Adipose tissue (tissue), 3 donors: ENCODE measurements around the gene MOCS2. TPM values are rescaled to one million over a fixed set of nuclear protein-coding genes. Genes with fewer than 3 reads are reported as not detected.
"Not testable (repeated sequence)": the region's sequence is repeated elsewhere in the genome, so short reads cannot be mapped to it uniquely, and the experiment has no call there.

ENCODE experiments used
- H3K27ac ChIP-seq: one replicate; pipeline ENCODE4 v1.5.1; 2013; ENCODE audit warnings: low read depth, low read length
- WGBS, 3 donors: extraction: QIAGEN DNeasy Blood & Tissue Kit; methylation state at CpG; one replicate each; pipeline ENCODE4 v1.1.7; 2013; 5-methylcytosine and 5-hydroxymethylcytosine counted together
- polyA plus RNA-seq, 3 donors: library from polyadenylated mRNA; stranded (reverse); fragments of 200-250 nt; gene quantifications; one replicate each; pipeline ENCODE4 v1.2.3, GENCODE V29; 2013
- donor health status: healthy with polysubstance abuse.
- donor health status: Bipolar disorder and iron deficiency.
- donor health status: healthy.

Gene MOCS2
- 10 to 100 TPM; 21.4 to 83.7 (median 31.0) TPM for polyA plus RNA-seq

- WGBS, 3 donors = 0 to 1% (median 0%) methylated on average over 54 of the region's 54 CpGs
- H3K27ac ChIP-seq = no peak within 1 kb of the TSS
Observed at GRCh38 chr5:53109443-53110127, at the start of gene MOCS2. TSS of gene MOCS2 (minus strand) at chr5:53109757. CDS start at chr5:53107174, 2,583 bp downstream.

- WGBS, 3 donors = 79 to 86% (median 85%) methylated on average over 3 of the region's 3 CpGs
- no peak overlapping the region for H3K27ac ChIP-seq
Observed at GRCh38 chr5:53151713-53152458, 42.3 kb upstream of the MOCS2 start.

- 68 to 91% (median 81%) methylated on average over 1 of the region's 1 CpG for WGBS, 3 donors
- H3K27ac ChIP-seq = no peak overlapping the region
Observed at GRCh38 chr5:53133020-53133419, 23.5 kb upstream of the MOCS2 start.

- WGBS, 3 donors = 51 to 54% (median 52%) methylated on average over 2 of the region's 2 CpGs
- no peak overlapping the region for H3K27ac ChIP-seq
Observed at GRCh38 chr5:53130266-53130665, 20.7 kb upstream of the MOCS2 start.

- WGBS, 3 donors = 73 to 80% (median 78%) methylated on average over 1 of the region's 1 CpG
- H3K27ac ChIP-seq = no peak overlapping the region
Observed at GRCh38 chr5:53128481-53128880, 18.9 kb upstream of the MOCS2 start.

DNA sequence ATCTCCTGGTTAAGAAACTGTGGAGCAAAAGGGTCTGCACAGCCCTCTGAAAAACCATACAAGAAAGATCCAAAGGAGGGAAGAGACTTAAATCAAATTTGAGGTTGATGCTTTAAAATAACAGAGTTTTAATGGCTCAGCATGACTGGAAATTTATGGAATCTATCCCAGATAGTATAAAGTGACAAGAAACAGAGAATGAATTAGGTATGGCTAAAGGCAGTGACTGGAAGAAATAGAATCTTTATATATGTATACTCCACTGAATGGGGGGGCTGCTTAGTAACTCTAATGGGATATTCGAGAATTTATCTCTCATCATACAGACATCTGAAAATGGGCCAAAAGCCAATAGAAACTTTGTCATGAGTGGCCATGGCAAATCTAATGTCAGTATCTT lies 17.6 kb upstream of the MOCS2 start:
- no peak overlapping the region for H3K27ac ChIP-seq
- WGBS, 3 donors = 0 to 79% (median 0%) methylated on average over 1 of the region's 1 CpG

DNA sequence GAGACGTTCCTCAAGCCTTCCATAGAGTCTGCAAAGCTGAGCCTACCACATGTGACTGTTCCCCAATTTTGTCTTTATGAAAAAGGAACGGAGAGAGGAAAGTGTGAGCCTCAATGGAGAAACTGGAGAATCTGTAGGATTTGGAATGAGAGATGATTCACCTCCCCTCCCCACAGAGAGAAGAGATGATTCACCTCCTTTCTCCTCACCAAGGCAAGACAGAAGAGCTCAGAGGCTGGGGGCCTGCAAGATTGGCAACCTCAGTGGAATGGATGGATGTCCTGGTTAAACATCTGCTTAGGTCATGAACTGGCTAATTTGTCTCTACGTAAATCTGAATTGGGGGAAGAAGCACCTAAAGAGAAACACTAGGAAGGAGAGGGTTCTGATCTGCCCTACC lies 17.0 kb upstream of the MOCS2 start:
- H3K27ac ChIP-seq = no peak overlapping the region
- 88 to 94% (median 89%) methylated on average over 3 of the region's 3 CpGs for WGBS, 3 donors

DNA sequence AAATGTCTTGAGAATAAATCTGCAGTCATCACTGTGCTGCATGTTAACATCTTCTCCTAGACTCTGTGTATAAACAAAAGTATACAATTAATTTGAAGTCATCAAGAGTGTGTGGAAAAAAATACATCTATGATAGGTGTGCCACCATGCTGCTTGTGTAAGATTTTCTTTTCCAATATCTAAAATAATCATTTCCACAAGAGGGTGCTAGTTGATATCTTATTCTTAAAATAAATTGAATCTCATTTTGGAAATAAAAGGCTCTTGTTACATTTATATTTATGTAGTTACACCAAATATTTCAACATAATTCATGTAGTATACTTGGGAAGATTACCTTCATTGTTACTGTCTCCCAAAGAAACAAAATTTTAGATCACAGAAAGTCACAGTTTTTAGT lies 14.1 kb upstream of the MOCS2 start:
- no peak overlapping the region for H3K27ac ChIP-seq

DNA sequence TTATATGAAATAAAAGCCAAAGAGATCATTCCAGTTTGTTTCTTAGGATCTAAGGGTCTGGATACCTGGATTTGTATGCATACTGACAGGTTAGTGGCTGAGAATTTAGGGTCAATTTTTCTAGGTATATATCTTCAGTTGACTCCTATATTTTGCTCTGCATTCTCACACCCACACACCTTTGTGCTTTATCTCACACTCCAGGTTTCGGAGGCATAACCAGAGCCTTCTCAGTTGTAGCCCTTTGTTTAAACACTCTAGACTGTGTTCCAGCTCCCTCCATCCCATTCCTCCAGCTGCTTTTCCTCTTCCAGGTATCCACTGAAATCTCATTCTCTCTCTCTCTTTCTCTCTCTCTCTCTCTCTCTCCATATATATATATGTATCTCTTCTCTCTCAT lies 10.6 kb upstream of the MOCS2 start:
- 91 to 94% (median 92%) methylated on average over 1 of the region's 1 CpG for WGBS, 3 donors
- no peak overlapping the region for H3K27ac ChIP-seq

DNA sequence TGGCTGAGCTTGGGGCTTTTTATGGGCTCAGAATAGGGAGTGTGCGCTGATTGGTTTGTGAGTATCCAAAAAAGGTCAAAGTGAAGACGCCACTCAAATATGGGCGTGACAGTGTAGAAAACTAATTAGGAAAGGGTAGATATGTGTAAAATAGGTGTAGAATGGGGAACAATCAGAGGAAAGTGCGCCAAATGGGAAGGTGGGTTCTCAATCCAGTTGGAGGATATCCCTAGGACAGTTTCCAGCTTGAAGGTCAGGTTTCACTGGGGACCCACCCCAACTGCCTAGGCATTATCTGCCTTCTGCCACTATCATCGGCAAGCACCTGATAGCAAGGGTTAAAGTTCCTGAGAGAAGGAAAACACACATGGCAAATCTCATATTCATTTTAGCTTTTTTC lies 9.3 kb upstream of the MOCS2 start:
- H3K27ac ChIP-seq = no peak overlapping the region
- WGBS, 3 donors = 68 to 91% (median 81%) methylated on average over 5 of the region's 5 CpGs

DNA sequence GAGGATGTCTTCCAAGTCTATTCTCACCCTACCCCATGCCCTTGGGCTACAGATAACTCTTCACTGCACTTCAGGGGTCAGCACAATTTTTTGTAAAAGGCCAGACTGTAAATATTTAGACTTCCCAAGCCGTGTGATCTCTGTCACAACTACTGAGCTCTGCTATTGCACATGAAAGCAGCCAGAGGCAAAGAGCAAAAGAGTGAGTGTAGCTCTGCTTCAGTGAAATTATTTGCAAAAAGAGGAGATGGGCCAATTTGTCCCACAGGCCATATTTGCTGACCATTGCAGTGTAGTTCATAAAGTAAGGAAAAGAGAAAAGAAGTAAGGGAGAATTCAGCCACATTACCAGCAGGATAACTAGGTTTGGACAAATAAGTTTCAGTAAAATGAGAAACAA lies 7.0 kb upstream of the MOCS2 start:
- H3K27ac ChIP-seq = no peak overlapping the region
- 53 to 71% (median 65%) methylated on average over 1 of the region's 1 CpG for WGBS, 3 donors

DNA sequence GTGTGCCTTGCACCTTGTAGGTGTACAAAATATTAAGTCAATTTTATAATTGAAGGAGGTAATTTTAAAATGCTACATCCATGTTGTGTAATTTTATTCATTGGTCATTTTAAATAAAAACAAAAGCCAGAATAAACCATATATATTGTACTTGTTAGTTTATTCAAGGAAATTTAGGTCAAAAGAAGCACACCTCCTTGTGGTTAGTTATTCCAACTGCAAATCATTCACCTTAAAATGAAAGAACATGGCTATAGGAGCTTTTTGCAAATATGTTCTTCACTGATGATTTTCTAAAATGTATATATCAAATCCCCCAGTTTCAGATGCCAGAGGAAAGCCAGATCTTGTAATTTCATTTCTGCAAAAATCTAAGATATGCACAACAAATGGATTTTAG lies 5.4 kb upstream of the MOCS2 start:
- no peak overlapping the region for H3K27ac ChIP-seq

- WGBS, 3 donors = 83 to 92% (median 91%) methylated on average over 9 of the region's 9 CpGs
- no peak overlapping the region for H3K27ac ChIP-seq
Observed at GRCh38 chr5:53113947-53114346, 4.4 kb upstream of the MOCS2 start.

- H3K27ac ChIP-seq = no peak overlapping the region
- 74 to 90% (median 89%) methylated on average over 3 of the region's 3 CpGs for WGBS, 3 donors
Observed at GRCh38 chr5:53112909-53113308, 3.4 kb upstream of the MOCS2 start.

DNA sequence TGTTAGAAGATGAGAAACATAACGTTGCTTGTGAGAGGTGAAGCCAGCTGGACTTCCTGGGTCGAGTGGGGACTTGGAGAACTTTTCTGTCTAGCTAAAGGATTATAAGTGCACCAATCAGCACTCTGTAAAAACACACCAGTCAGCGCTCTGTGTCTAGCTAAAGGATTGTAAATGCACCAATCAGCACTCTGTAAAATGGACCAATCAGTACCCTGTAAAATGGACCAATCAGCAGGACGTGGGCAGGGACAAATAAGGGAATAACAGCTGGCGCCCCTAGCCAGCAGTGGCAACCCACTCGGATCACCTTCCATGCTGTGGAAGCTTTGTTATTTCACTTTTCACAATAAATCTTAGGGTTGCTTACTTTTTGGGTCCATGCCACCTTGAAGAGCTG lies 2.8 kb upstream of the MOCS2 start:
- H3K27ac ChIP-seq = not testable (repeated sequence)
- WGBS, 3 donors = 95 to 97% (median 95%) methylated on average over 6 of the region's 6 CpGs

GRCh38 chr5:53111139-53111538 lies 1.6 kb upstream of the MOCS2 start:
- 90 to 96% (median 91%) methylated on average over 1 of the region's 1 CpG for WGBS, 3 donors
- no peak overlapping the region for H3K27ac ChIP-seq

GRCh38 chr5:53110156-53110555 lies 599 bp upstream of the MOCS2 start:
- H3K27ac ChIP-seq = no peak overlapping the region

GRCh38 chr5:53109056-53109442 lies 508 bp downstream of the MOCS2 start:
- no peak overlapping the region for H3K27ac ChIP-seq
- WGBS, 3 donors = 1 to 2% (median 1%) methylated on average over 11 of the region's 11 CpGs

More at GRCh38 chr5:53110156-53110555, 599 bp upstream of the MOCS2 start:
- WGBS, 3 donors = 12 to 16% (median 14%) methylated on average over 6 of the region's 6 CpGs

DNA sequence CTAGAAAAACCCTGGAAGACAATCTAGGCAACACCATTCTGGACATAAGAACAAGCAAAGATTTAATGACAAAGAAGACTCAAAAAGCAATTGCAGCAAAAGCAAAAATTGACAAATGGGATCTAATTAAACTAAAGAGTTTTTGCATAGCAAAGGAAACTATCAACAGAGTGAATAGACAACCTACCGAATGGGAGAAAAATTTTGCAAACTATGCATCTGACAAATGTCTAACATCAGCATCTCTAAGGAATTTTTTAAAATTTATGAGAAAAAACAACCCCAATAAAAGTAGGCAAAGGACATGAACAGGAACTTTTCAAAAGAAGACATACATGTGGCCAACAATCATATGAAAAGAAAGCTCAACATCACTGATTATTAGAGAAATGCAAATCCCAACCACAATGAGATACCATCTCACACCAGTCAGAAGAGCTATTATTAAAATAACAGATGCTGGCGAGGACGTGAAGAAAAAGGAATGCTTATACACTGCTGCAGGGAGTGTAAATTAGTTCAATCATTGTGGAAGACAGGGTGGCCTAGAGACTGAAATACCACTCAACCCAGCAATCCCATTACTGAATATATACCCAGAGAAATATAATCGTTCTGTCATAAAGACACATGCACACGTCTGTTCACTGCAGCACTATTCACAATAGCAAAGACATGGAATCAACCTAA lies 3.8 kb downstream of the MOCS2 start:
- WGBS, 3 donors = 84 to 91% (median 89%) methylated on average over 5 of the region's 5 CpGs
- no peak overlapping the region for H3K27ac ChIP-seq

GRCh38 chr5:53100606-53101005 lies 9.0 kb downstream of the MOCS2 start:
- H3K27ac ChIP-seq = no peak overlapping the region

More at GRCh38 chr5:53100606-53101005, 9.0 kb downstream of the MOCS2 start:
- WGBS, 3 donors = 69 to 85% (median 85%) methylated on average over 2 of the region's 2 CpGs
